Hematopoietic multipotent progenitor cell treated with erythropoietin and hydrocortisone succinate and interleukin-3 and kit ligand, for 6 days (in vitro differentiated cells): ENCODE measurements around the gene OR52B6.
"Not testable (repeated sequence)": the region's sequence is repeated elsewhere in the genome, so short reads cannot be mapped to it uniquely, and the experiment has no call there.

ENCODE experiments used
- DNase-seq: peaks from one replicate; pipeline ENCODE4 v3.0.0-alpha.2; 2015

Gene OR52B6

DNA sequence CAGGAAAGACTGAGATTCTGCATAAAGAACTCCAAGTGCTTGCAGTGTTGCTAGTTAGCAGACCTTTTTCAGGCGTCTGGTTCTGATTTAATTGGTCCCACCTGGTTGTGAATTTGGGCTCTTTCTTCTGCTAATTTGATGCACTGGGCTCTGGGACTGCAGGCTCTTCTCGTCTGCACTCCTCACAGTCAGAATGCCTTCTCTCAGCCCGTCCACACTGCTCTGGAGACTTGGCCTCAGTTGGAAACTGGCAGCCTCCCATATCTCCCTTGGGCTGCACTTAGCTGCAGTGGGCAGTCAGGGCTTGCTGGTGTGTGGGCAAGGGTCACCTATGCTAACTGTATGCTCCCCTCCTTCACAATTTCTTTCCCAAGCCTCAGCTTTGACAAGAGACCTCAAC is 17.3 kb downstream of the OR52B6 start:
- no peak for DNase-seq

DNA sequence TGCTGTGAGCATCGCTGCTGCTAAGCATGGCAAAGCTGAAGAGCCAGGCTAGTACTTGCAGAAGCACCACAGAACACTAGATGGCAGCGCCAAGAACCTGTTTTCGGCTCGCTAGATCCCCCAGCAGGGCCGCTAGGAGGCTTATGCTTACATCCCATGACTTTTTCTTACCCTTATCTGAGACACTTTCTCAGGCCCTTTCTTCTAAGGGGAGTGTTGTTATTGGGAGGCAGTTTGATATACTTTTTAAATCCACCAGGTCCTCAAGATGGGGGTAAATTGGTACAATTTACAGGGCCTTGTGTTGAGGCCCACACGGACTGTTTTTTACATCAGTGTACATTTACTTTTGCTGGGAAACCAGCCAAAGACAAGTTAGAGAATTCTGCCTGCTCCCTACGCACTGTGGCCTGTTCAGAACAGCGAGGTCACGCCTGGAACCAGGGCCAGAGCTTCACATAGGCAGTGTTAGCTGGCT is 19.7 kb downstream of the OR52B6 start:
- DNase-seq = peak; percentile 96

DNA sequence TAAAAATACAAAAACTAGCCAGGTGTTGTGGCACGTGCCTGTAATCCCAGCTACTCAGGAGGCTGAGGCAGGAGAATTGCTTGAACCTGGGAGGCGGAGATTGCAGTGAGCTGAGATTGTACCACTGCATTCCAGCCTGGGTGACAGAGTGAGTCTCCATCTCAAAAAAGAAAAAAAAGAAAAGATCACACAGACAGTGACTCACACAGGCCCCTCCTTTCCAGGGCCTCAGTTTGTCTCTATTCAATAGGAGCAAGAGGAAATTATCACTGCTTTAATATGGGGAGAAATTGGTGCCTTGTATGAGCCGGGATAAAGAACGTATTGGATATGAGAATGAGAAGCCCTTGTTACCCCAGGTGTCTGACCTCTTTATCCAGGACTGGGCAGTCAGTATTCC is 22.1 kb downstream of the OR52B6 start:
- not testable (repeated sequence) for DNase-seq

DNA sequence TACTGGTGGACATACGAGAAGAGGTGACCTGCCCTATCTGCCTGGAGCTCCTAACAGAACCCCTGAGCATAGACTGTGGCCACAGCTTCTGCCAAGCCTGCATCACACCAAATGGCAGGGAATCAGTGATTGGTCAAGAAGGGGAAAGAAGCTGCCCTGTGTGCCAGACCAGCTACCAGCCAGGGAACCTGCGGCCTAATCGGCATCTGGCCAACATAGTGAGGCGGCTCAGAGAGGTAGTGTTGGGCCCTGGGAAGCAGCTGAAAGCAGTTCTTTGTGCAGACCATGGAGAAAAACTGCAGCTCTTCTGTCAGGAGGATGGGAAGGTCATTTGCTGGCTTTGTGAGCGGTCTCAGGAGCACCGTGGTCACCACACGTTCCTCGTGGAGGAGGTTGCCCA is 22.6 kb downstream of the OR52B6 start:
- DNase-seq = no peak

DNA sequence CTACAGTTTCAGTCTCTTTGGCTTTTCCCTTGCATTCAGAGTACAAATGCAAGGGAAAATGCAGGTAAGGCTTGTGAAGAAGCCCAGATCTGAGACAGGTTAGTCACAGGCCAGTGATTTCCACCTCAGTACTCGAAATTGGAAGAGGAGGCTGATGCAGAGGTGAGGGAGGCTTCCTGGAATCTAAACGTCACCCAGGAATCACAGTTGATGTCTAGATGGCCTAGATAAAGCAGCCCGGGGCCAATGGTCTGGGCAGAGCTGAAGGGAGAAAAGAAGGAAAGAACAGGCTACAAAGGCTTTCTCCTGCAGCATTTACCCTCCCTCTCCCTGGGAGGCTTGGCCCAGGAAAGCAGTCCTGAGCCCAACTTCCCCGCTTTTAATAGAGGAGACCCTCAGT is 24.2 kb downstream of the OR52B6 start:
- no peak for DNase-seq

DNA sequence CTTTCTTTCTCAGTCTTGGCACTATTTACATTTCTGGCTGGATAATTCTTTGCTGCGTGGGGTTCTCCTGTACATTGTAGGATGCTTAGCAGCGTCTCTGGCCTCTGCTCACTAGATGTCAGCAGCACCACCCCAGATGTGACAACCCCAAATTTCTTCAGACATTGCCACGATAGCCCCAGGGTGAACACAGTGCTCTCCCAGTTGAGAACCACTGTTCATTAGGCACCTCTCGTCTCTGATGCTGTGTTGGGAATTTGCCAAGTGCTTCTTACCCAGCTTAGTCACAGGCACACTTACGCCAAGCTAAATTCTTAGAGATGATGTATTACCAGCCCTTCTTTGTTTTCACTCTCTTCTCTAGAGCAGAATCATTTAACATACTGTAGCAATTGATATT is 25.2 kb downstream of the OR52B6 start:
- DNase-seq = no peak

DNA sequence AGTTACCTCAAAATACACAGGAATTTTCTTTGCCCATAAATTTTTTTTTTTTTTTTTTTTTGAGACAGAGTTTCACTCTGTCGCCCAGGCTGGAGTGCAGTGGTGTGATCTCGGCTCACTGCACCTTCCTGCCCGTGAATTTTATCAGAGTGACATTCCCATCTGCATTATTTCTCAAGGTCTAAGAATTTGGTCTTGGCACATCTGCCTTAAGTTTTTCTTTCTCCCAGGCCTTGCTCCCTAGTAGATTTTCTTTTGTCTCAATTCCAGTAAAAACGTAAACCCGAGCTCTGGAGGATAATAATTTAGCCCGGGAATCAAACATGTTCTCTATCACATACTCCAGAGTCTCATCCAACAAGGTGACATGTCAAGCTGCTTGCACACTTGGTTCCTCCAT is 28.1 kb downstream of the OR52B6 start:
- DNase-seq = no peak

DNA sequence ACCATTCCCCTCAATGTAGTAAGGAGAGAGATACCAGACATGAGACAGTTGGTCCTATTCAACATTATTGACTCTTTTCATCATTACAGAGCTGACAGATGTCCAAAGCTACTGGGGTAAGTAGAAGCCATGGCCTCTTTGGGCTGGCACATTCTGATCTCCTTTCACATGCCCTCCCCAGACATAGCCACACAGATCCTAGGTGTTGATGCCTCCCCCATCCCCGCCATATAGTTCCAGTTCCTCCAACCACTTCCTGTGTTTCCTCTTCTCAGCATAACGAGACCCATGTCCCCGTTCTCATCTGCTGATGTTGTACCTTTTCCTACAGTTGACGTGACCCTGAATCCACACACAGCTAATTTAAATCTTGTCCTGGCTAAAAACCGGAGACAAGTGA is 29.8 kb downstream of the OR52B6 start:
- DNase-seq = no peak

DNA sequence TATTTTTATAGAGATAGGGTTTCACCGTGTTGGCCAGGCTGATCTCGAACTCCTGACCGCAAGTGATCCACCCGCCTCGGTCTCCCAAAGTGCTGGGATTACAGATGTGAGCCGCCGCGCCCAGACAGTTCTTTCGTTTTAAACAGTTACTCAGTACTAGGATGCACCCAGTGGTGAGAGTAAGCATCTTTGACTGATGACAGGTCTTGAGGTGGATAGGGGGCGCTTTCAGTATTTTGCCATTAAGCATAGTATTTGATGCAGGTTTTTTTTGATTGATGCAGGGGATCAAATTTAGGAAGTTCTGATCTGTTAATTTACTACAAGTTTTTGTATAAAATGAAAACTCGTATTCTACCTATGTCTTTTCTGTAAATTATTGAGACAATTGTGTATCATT is 30.9 kb downstream of the OR52B6 start:
- no peak for DNase-seq

DNA sequence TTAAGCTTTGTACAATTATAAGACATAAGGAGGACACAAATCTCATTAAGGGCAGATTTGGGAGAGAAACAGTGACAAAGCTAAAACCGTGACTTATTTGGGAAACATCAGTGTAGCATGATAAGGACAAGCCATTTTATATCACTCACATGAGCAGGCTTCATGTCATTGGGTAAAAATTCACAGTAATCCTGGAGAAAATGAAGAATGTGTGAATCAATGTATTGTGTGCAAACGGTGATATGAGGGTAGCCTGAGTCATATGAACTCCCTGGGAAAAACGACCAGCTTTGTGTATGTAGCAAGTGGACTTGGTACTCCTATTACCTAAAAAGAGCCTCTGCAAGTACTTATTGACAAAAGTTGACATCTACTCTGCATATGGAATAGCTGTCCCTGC is 38.1 kb downstream of the OR52B6 start:
- DNase-seq = no peak

DNA sequence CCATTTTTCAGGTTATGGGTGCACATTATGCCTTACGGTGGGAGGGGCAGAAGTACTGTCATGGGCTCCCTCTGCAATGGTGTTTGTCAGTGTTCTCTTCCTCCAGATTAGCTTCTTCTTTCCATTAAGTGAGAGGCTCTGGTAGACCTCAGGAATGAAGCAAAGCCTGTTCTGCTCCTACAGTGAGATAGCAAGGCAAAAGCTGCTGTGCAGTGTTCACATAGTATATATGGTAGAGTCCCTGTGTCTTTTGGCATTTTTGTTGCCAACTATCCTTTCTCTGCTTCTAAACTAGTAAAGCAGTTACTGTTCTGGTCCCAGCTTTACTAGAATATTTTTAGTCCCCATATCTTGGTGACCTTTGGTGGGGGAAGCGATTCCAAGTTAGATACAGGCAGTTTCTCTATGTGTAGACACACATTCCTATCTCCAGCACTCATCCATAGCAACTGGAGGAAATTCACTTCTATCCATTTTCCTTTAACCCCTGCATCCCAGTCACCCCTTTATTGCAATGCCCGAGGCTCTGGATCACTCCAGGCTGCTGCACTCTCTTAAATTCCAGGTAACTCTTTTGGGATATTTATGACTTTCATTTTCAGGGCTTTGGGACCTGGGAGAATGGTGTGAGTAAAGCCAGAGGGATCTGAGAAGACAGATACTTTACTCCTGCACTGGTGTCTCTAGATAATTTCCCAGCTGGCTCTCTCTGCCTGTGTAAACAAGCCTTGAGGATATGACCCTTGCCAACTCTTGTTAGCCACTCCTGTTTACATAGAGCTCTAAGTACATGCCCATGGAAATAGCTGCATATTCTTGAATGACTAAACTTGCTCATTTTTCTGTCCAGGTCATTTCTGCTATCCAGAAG is 40.2 kb downstream of the OR52B6 start:
- DNase-seq = no peak

DNA sequence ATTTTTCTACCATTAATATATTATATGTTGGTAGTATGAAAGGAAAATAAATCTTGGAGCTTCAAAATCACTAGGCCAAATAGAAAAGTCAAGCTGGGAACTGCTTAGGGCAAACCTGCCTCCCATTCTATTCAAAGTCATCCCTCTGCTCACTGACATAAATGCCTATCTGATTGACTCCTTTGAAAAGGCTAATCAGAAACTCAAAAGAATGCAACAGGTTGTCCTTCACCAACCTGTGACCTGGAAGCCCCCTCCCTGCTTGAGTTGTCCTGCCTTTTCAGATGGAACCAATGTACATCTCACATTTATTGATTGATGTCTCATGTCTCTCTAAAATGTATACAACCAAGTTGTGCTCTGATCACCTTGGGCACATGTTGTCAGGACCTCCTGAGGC is 40.9 kb downstream of the OR52B6 start:
- no peak for DNase-seq

DNA sequence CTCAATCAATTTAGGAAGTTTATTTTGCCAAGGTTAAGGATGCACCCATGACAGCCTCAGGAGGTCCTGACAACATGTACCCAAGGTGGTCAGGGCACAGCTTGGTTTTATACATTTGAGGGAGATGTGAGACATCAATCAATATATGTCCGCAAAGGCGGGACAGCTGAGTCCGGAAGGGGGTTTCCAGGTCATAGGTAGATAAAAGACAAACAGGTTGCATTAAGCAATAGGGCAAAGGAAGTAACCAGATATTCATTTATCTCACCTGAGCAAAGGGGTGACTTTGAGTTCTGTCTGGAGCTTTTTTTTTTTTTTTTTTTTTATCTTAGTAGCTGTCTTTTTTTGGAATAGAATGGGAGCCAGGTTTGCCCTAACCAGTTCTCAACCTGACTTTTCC is 42.1 kb downstream of the OR52B6 start:
- no peak for DNase-seq

DNA sequence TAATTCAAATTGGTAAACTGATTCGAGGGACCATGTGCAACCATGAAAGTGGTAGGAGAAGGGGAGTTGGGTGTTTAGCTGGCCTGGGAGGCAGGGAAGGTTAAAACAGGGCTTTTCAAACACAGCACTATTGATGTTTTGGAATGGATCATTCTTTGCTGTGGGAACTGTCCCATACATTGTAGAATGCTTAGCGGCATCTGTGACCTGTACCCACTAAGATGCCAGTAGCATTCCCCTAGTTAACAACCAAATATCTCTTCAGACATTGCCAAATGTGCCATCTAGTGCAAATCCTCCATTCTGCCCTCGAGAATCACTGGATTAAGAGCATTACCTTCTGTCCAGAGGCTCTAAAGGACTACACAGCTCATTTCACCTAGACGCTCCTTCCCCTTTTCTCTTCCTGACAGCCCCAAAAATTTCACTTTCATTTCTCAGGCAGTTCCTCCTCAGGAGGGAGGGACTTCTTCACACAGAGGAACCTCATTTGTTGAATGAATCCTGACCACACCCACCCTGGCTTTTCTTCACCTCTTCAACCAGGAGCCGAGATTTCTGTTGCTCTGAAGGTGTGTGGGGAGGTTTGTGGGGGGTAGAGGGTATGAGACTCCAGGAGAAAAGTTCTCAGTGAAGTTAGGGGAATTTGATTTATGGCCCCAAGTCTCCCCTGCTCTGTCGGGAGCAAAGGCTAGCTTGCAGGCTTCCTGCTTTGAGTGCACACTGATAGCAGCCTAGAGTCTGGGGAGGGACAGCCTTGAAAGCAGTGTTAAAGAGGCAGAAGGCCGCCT is 44.0 kb downstream of the OR52B6 start, which contains the start of gene TRIM34:
TRIM34 (plus strand) TSS at position 513 of the 791 bp plus-strand sequence. CDS start 7,331 bp downstream, outside the sequence.
- DNase-seq = peak; percentile 94

DNA sequence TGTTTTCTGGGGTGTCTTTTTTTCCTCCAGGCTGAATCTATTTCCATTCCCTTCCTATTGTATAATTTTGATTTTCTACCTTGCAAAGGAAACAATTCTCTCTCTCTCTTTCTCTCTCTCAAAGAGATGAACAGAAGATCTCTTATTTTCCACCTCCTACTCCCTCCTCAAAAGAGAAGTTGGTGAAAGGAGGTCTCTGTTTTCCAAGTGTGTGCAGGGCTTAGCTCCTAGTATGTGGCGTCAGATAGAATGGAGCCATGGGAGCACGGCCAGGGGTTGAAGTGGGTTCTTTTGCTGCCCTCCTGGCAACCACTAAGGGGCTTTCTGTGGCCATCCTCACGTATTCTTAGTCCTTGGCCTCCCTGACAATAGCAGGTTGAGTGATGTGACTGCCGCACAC is 44.6 kb downstream of the OR52B6 start:
- no peak for DNase-seq

DNA sequence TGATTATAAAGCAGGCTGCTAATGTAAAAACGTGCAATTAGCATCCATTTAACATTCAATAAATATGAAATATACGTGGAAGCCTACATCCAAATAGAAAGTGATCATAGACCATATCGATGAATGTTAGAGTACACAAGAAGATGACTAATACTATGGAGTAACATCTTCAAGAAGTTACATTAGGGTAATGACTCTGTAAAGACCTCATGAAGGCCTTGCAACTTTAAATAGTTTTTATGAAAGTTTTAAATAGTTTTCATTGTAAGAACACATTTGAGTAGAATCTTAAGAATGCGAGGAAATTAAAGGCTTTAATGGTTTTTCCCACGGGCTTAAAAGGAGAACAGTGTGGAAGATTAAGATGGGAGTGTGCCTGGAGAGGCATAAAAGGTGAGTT is 45.5 kb downstream of the OR52B6 start:
- no peak for DNase-seq

DNA sequence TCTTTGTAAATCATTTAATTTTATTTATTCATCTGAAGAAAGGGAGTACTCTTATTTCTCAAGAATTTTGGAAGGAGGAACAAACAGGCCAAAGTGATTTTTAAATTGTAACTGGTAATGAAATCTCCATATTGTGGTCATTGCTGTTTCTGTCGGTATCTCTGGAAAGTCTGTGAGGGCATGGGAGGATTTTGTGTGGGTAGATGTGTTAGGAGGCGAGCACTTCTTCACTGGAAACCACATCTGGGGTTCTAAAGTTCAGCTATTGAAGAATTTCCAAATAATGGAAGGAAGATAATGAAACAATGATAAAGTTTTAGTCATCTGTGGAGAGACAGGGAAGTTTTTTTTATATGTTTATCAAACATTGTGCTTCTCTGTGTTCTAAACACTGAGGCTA is 50.7 kb downstream of the OR52B6 start:
- no peak for DNase-seq
